HepG2 (cell line): ENCODE results near the gene ELOVL7. TPM values are rescaled to one million over a fixed set of nuclear protein-coding genes. Genes with fewer than 3 reads are reported as not detected.
"Not testable (repeated sequence)": the region's sequence is repeated elsewhere in the genome, so short reads cannot be mapped to it uniquely, and the experiment has no call there.

ENCODE experiments used
- ATAC-seq: fragments of 200-7000 bp; cut with Tn5 transposase; 3 replicates; pipeline ENCODE4 v1.9.1; 2020; ENCODE audit warnings: mild to moderate bottlenecking, moderate library complexity
- BruUV-seq: library from RNA; stranded (reverse); fragments of 400-500 nt; replicated peaks from 2 replicates; lab custom pipeline; 2021; lab: Mats Ljungman, UMichigan
- CTCF ChIA-PET: fragments of 300-600 bp; formaldehyde crosslinking; extraction: SDS; loops from one replicate; lab custom pipeline; 2021; ENCODE audit warnings: low total read pairs, inconsistent platforms, low intra/inter-chr PET ratio; lab: Yijun Ruan, JAX
- POLR2A ChIA-PET: fragments of 350-600 bp; sonication (Branson Sonifier 250); formaldehyde crosslinking; loops from one replicate; lab custom pipeline; 2020; ENCODE audit warnings: antibody characterized with exemption, inconsistent platforms; lab: Yijun Ruan, JAX
- DNase-seq: peaks from one replicate; pipeline ENCODE4 v3.0.0-alpha.2; 2015; ENCODE audit warnings: low spot score
- FAIRE-seq: peaks from 3 replicates; lab custom pipeline; 2011; peaks lifted over from hg19 to GRCh38; lab: Jason Lieb, UNC
- H2AFZ ChIP-seq: one replicate; pipeline ENCODE4 v1.6.1; 2011; ENCODE audit warnings: low read length, inconsistent platforms
- H3K27ac ChIP-seq: fragments of 300-600 bp; 3 replicates; pipeline ENCODE4 v1.8.0; 2011; ENCODE audit warnings: mixed run types, mild to moderate bottlenecking, mixed read lengths, low read length, inconsistent platforms; ENCODE audit not compliant: insufficient read depth; ENCODE audit errors: extremely low read length
- H3K27me3 ChIP-seq, 2 experiments: fragments of 200-600 bp in 1 of 2; 2 replicates in 1 of 2; 3 replicates in 1 of 2; pipeline versions ENCODE4 v1.6.0 to v1.8.0; 2011; ENCODE audit warnings: low read length in 2 of 2, mild to moderate bottlenecking in 2 of 2, moderate library complexity in 2 of 2, inconsistent platforms in 1 of 2; ENCODE audit not compliant: insufficient read depth in 2 of 2, control insufficient read depth in 1 of 2
- H3K36me3 ChIP-seq, 2 experiments: fragments of 200-600 bp in 1 of 2; replicated peaks in 1 of 2; 2 replicates in 1 of 2; 3 replicates in 1 of 2; pipeline versions ENCODE4 v1.5.1 to v1.8.0; 2011; ENCODE audit warnings: low read length in 2 of 2, inconsistent platforms in 1 of 2; ENCODE audit not compliant: insufficient read depth in 2 of 2, control insufficient read depth in 1 of 2
- H3K4me1 ChIP-seq: 2 replicates; pipeline ENCODE4 v1.5.1; 2012; ENCODE audit warnings: low read length, inconsistent platforms; ENCODE audit not compliant: insufficient read depth
- H3K4me2 ChIP-seq: 2 replicates; pipeline ENCODE4 v1.6.0; 2011; ENCODE audit warnings: low read depth, low read length, inconsistent platforms
- H3K4me3 ChIP-seq, 3 experiments: fragments of 200-600 bp in 1 of 3; sonication (generic), shearing (Covaris generic) in 1 of 3; replicated peaks in 1 of 3; 2 replicates each; pipeline ENCODE4 v1.5.1; 2011 to 2016; ENCODE audit warnings: low read length in 3 of 3, inconsistent platforms in 2 of 3, low read depth in 2 of 3, mild to moderate bottlenecking in 2 of 3, control low read depth in 1 of 3, mixed read lengths in 1 of 3; ENCODE audit not compliant: insufficient read depth in 1 of 3
- H3K79me2 ChIP-seq: one replicate; pipeline ENCODE4 v1.6.1; 2011; ENCODE audit warnings: low read length, inconsistent platforms; ENCODE audit not compliant: insufficient read depth
- H3K9ac ChIP-seq: 2 replicates; pipeline ENCODE4 v1.6.0; 2011; ENCODE audit warnings: mild to moderate bottlenecking, low read depth, low read length, inconsistent platforms; ENCODE audit not compliant: insufficient read depth
- H3K9me3 ChIP-seq: 2 replicates; pipeline ENCODE4 v1.5.1; 2012; ENCODE audit warnings: mild to moderate bottlenecking, low read length
- H4K20me1 ChIP-seq: 2 replicates; pipeline ENCODE4 v1.6.0; 2011; ENCODE audit warnings: inconsistent platforms, mild to moderate bottlenecking, low read length, moderate library complexity; ENCODE audit not compliant: insufficient read depth
- SMC3 ChIP-seq: IDR thresholded peaks from 2 replicates; pipeline ENCODE4 v1.6.1; 2011; ENCODE audit warnings: low read length, improper control_type of control experiment
- ZFP1 ChIP-seq: IDR thresholded peaks from 2 replicates; pipeline ENCODE4 v1.6.1; 2016
- ZNF773 ChIP-seq: sonication (generic); formaldehyde crosslinking; IDR thresholded peaks from 2 replicates; pipeline ENCODE4 v1.4.0; 2020; ENCODE audit warnings: missing genetic modification reagents, borderline replicate concordance
- whole genome bisulfite sequencing: methylation state at CpG from one replicate; pipeline ENCODE4 v1.1.6; 2017; ENCODE audit warnings: low lambda C conversion rate; 5-methylcytosine and 5-hydroxymethylcytosine counted together
- in situ Hi-C: cut with HindIII; loops from 2 replicates; pipeline ENCODE4 v1.10.0; 2017; ENCODE audit warnings: low pct_unique_long_range_greater_than_20kb; ENCODE audit not compliant: extremely low pct_ligation_motif_present
- intact Hi-C: fragments of 100-400 bp; cut with micrococcal nuclease; formaldehyde crosslinking; loops from one replicate; pipeline ENCODE4 v1.10.0; 2022; ENCODE audit not compliant: unreplicated experiment
- polyA plus RNA-seq, 8 experiments: library from polyadenylated mRNA; depleted of rRNA in 3 of 8; stranded (reverse) in 7 of 8; unstranded in 1 of 8; fragments of >200 nt; fragmentation: Illumina TruSeq in 4 of 8; extraction: Trizol in 4 of 8; gene quantifications; 2 replicates each; pipeline versions ENCODE4 v1.2.1 to v1.2.3, GENCODE V29; 2011 to 2016; ENCODE audit warnings: low read depth in 4 of 8, missing spikeins in 1 of 8, mixed read lengths in 1 of 8; ENCODE audit not compliant: insufficient read depth in 1 of 8
- total RNA-seq, 5 experiments: library from RNA; depleted of rRNA; stranded (reverse); fragments of >200 nt; fragmentation: Illumina TruSeq; extraction: Trizol; gene quantifications; 2 replicates each; pipeline ENCODE4 v1.2.3, GENCODE V29; 2016; ENCODE audit warnings: low read depth in 1 of 5
- TF ChIP-seq, protein P1 (sequence below): sonication (generic); formaldehyde crosslinking; IDR thresholded peaks from 2 replicates; pipeline ENCODE4 v1.4.0; 2020; ENCODE audit warnings: missing genetic modification reagents
- TF ChIP-seq, protein P2 (sequence below): sonication (generic); formaldehyde crosslinking; IDR thresholded peaks from 2 replicates; pipeline ENCODE4 v1.4.0; 2020; ENCODE audit warnings: missing genetic modification reagents, borderline replicate concordance

Gene ELOVL7
- total and polyA plus RNA-seq, 2 of the 13 experiments (the other 11 are each of a cell fraction or from before 2014, with no cell fraction given), result 4.5 to 7.3 TPM

- DNase-seq (no peak), FAIRE-seq (no peak), ATAC-seq (no peak)
- Histone ChIP-seq H4K20me1 (no peaks in the 10 kb centered on the region), H3K79me2 (no peaks in the 10 kb centered on the region), H2AFZ (no peak overlapping the region), H3K4me1 (no peaks in the 10 kb centered on the region), H3K4me3 (no peak overlapping the region), H3K27ac (no peak overlapping the region), H3K9ac (no peak overlapping the region), H3K4me2 (no peak overlapping the region), H3K9me3 (peaks cover 12% of the 10 kb centered on the region), H3K36me3 (no peaks in the 10 kb centered on the region), H3K27me3 (no peaks in the 10 kb centered on the region)
- in situ Hi-C loops, result no loop called here
- BruUV-seq, result no TSS peak
- no peak for TF ChIP-seq SMC3
- TF ChIP-seq ZNF773 (CRISPR knock-in tag), result no peak
- TF ChIP-seq ZFP1, result peak; percentile 86; the same call in 1 of the 2 replicates
- WGBS, result 89% methylated on average over 3 of the region's 3 CpGs
- intact Hi-C loops, result no loop called here
- CTCF ChIA-PET, result no interaction called here
- POLR2A ChIA-PET, result no interaction called here
Measured at GRCh38 chr5:60870857-60871256, 26.8 kb upstream of the ELOVL7 start.

DNA sequence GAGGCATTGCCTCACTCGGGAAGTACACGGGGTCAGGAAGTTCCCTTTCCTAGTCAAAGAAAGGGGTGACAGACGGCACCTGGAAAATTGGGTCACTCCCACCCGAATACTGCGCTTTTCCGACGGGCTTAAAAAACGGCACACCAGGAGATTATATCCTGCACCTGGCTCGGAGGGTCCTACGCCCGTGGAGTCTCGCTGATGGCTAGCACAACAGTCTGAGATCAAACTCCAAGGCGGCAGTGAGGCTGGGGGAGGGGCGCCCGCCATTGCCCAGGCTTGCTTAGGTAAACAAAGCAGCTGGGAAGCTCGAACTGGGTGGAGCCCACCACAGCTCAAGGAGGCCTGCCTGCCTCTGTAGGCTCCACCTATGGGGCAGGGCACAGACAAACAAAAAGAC, 16.5 kb upstream of the ELOVL7 start:
- 72% methylated on average over 13 of the region's 16 CpGs for WGBS
- TF ChIP-seq, protein P1, sequence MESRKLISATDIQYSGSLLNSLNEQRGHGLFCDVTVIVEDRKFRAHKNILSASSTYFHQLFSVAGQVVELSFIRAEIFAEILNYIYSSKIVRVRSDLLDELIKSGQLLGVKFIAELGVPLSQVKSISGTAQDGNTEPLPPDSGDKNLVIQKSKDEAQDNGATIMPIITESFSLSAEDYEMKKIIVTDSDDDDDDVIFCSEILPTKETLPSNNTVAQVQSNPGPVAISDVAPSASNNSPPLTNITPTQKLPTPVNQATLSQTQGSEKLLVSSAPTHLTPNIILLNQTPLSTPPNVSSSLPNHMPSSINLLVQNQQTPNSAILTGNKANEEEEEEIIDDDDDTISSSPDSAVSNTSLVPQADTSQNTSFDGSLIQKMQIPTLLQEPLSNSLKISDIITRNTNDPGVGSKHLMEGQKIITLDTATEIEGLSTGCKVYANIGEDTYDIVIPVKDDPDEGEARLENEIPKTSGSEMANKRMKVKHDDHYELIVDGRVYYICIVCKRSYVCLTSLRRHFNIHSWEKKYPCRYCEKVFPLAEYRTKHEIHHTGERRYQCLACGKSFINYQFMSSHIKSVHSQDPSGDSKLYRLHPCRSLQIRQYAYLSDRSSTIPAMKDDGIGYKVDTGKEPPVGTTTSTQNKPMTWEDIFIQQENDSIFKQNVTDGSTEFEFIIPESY (CRISPR knock-in tag), result 0 out of 2 replicates have a peak, but pooled peaks have one; percentile 41
- TF ChIP-seq, protein P2, sequence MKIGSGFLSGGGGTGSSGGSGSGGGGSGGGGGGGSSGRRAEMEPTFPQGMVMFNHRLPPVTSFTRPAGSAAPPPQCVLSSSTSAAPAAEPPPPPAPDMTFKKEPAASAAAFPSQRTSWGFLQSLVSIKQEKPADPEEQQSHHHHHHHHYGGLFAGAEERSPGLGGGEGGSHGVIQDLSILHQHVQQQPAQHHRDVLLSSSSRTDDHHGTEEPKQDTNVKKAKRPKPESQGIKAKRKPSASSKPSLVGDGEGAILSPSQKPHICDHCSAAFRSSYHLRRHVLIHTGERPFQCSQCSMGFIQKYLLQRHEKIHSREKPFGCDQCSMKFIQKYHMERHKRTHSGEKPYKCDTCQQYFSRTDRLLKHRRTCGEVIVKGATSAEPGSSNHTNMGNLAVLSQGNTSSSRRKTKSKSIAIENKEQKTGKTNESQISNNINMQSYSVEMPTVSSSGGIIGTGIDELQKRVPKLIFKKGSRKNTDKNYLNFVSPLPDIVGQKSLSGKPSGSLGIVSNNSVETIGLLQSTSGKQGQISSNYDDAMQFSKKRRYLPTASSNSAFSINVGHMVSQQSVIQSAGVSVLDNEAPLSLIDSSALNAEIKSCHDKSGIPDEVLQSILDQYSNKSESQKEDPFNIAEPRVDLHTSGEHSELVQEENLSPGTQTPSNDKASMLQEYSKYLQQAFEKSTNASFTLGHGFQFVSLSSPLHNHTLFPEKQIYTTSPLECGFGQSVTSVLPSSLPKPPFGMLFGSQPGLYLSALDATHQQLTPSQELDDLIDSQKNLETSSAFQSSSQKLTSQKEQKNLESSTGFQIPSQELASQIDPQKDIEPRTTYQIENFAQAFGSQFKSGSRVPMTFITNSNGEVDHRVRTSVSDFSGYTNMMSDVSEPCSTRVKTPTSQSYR (CRISPR knock-in tag), result peak; percentile 57; the same call in 1 of the 2 replicates
- H3K27ac ChIP-seq, POLR2A ChIA-PET, H4K20me1 ChIP-seq, BruUV-seq, H3K27me3 ChIP-seq, H3K4me2 ChIP-seq, H3K79me2 ChIP-seq, intact Hi-C loops, H2AFZ ChIP-seq, FAIRE-seq, H3K9ac ChIP-seq, H3K36me3 ChIP-seq, H3K4me3 ChIP-seq, CTCF ChIA-PET, H3K4me1 ChIP-seq, H3K9me3 ChIP-seq, ATAC-seq, DNase-seq, in situ Hi-C loops: not testable (repeated sequence)
